ENCODE measurements around the gene MAPK8IP2. TPM values are rescaled to one million over a fixed set of nuclear protein-coding genes. Genes with fewer than 3 reads are reported as not detected.
"Not testable (repeated sequence)": the region's sequence is repeated elsewhere in the genome, so short reads cannot be mapped to it uniquely, and the experiment has no call there.

MAPK8IP2 gene
- total RNA-seq, 2 donors from 2014 or later: 0.60 to 0.62 TPM

DNA sequence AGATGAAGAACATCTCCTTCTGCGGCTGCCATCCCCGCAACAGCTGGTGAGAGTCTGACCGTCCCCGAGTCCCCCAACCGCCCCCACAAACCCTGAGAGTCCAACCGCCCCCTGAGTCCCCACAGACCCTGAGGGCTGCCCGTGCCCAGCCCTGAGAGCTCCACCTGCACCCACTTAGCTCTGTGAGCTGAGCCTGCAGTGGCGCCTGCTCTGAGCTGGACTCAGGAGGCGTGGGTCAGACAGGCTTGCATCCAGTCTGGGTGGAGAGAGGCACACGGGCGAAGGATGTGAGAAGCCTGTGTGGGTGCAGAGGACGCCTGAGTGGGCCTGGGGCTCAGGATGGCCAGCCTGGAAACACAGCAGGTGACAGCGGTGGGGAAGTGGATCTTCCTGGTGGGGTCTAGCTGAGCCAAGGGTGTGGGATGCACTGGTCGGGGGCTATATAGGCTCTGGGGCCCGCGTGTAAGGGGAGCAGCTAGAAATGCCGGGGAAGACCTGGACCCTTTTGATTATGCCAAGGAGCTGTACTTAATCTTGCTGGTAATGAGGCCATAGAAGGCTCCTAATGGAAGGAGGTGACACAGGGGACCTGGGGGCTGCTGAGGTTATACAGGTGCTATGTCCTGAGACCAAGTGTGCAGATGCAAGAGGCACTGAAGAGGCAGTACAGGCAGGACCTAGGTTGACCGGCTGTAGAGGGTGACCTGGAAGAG, 6.5 kb downstream of the MAPK8IP2 start:
- Mint-ChIP-seq H3K4me3 (no peak overlapping the region), H3K27me3 (ENCODE audit: low read depth) (peaks cover 42% of the 10 kb centered on the region), H3K27ac (no peak overlapping the region), H3K4me1 (ENCODE audit: low read depth) (peaks cover 5% of the 10 kb centered on the region), H3K9me3 (no peaks in the 10 kb centered on the region), H3K36me3 (ENCODE audit: insufficient read depth in 2 of 2) (no peaks in the 10 kb centered on the region)
- ATAC-seq (replicated peaks in 1 of 2) (no peak), DNase-seq (no peak)

DNA sequence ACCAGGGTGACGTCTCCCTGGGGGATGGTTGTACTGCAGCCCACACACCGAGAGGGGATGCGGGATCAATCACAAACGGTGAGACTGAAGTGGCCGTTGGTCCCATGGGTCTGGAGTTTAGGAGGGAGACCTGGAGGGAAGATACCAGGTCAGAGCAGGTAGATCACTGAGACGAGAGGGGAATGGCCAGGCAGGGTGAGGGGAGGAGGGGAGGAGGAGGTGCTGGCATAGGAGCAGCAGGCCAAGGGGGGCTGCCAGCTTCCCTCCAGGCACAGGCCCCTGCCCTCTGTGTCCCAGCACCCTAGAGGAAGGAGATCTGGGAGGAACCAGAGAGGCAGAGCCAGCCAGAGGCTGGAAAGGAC, 7.0 kb downstream of the MAPK8IP2 start:
- H3K4me1 Mint-ChIP-seq (ENCODE audit: low read depth): peaks cover 8% of the 10 kb centered on the region
- H3K4me3 Mint-ChIP-seq: no peak overlapping the region
- no peaks in the 10 kb centered on the region for H3K36me3 Mint-ChIP-seq (ENCODE audit: insufficient read depth in 2 of 2)
- no peaks in the 10 kb centered on the region for H3K9me3 Mint-ChIP-seq
- H3K27ac Mint-ChIP-seq: no peak overlapping the region
- ATAC-seq (replicated peaks in 1 of 2) (no peak), DNase-seq (no peak)
- H3K27me3 Mint-ChIP-seq (ENCODE audit: low read depth): peaks cover 36% of the 10 kb centered on the region

DNA sequence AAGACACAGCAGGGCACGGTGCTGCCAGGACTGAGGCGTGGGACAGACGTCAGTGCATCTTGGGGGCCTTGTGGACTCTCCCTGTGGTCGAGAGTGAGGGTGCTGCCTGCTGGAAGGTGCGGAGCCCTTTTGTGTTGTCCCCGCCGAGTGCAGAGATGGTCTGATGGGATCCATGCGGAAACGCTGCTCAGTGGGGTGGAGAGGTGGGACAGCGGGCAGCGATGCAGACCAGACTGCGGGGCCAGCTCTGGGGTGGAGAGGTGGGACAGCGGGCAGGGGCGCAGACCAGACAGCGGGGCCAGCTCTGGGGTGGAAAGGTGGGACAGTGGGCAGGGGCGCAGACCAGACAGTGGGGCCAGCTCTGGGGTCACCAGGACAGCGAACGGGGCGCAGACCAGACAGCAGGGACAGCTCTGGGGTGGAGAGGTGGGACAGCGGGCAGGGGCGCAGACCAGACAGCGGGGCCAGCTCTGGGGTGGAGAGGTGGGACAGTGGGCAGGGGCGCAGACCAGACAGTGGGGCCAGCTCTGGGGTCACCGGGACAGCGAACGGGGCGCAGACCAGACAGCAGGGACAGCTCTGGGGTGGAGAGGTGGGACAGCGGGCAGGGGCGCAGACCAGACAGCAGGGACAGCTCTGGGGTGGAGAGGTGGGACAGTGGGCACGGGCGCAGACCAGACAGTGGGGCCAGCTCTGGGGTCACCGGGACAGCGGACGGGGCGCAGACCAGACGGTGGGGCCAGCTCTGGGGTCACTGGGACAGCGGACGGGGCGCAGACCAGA, 7.7 kb downstream of the MAPK8IP2 start:
- not testable (repeated sequence) for H3K27ac Mint-ChIP-seq; H3K36me3 Mint-ChIP-seq (ENCODE audit: insufficient read depth in 2 of 2); H3K4me3 Mint-ChIP-seq; ATAC-seq (replicated peaks in 1 of 2); H3K9me3 Mint-ChIP-seq; DNase-seq; H3K4me1 Mint-ChIP-seq (ENCODE audit: low read depth)
- H3K27me3 Mint-ChIP-seq (ENCODE audit: low read depth): peaks cover 35% of the 10 kb centered on the region

DNA sequence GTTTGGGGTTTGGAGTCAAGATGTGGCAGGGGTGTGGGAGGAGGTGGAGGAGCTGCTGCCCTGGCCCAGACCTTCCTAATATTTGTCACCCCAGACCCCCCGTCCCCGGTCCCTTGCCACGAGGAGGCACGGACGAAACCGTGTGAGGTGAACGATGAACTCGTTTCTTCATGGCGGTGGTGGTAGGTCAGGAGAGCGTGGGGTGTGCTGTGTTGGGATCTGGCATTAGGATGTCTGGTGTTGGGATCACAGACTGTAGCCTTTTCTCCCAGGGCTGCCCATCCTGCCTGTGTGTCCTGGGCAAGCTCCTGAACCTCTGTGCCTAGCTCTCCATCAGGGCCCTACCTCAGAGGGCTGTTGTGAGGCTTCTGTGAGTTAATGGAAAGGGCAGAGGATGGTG, 8.4 kb downstream of the MAPK8IP2 start:
- peaks cover 34% of the 10 kb centered on the region for H3K27me3 Mint-ChIP-seq (ENCODE audit: low read depth)
- peaks cover 8% of the 10 kb centered on the region for H3K4me1 Mint-ChIP-seq (ENCODE audit: low read depth)
- no peaks in the 10 kb centered on the region for H3K36me3 Mint-ChIP-seq (ENCODE audit: insufficient read depth in 2 of 2)
- H3K4me3 Mint-ChIP-seq: no peak overlapping the region
- DNase-seq (no peak), ATAC-seq (replicated peaks in 1 of 2) (no peak)
- no peak overlapping the region for H3K27ac Mint-ChIP-seq
- H3K9me3 Mint-ChIP-seq: no peaks in the 10 kb centered on the region

DNA sequence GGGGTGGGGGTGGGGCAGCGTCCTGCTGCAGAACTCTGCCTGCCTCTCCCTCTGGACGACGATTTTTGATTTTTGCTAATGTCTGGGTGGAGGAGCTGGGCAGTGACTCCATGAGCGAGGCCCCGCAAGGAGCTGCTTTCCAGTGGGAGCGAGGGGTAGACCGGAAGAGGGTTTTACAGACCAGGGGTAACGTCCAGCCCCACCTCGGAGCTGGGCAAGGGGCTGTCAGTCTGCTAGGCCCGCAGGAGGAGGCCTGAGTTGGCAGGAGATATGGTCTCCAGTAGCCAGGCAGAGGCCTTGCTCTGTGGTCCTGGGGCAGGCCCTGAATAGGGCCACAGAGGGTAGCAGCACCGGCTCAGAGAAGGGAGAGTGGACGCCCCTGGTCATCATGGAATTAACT, 9.0 kb downstream of the MAPK8IP2 start:
- Mint-ChIP-seq H3K4me3 (no peak overlapping the region), H3K27ac (no peak overlapping the region), H3K36me3 (ENCODE audit: insufficient read depth in 2 of 2) (no peaks in the 10 kb centered on the region), H3K9me3 (no peaks in the 10 kb centered on the region), H3K27me3 (ENCODE audit: low read depth) (peaks cover 34% of the 10 kb centered on the region), H3K4me1 (ENCODE audit: low read depth) (peaks cover 8% of the 10 kb centered on the region)
- DNase-seq: no peak
- ATAC-seq (replicated peaks in 1 of 2): no peak

DNA sequence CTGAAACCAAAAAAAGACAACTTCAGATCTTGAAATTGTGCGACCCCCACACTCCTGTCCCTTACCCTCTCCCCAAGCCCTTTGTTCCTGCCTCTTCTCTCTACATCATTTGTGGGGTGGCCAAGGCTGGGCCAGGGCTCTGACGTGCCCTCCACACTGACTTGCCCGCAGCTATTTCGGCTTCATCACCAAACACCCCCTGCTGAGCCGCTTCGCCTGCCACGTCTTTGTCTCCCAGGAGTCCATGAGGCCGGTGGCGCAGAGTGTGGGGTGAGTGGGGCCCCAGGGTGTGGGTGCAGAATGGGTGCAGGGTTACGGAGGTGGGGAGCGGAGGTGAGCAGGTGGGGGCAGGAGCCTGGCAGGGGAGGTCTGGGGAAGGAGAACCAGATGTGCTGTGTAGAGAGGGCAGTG, 9.5 kb downstream of the MAPK8IP2 start:
- Mint-ChIP-seq H3K9me3 (no peaks in the 10 kb centered on the region), H3K4me1 (ENCODE audit: low read depth) (peaks cover 8% of the 10 kb centered on the region), H3K27ac (no peak overlapping the region), H3K4me3 (no peak overlapping the region), H3K27me3 (ENCODE audit: low read depth) (peaks cover 34% of the 10 kb centered on the region), H3K36me3 (ENCODE audit: insufficient read depth in 2 of 2) (no peaks in the 10 kb centered on the region)
- DNase-seq (no peak), ATAC-seq (replicated peaks in 1 of 2) (no peak)

DNA sequence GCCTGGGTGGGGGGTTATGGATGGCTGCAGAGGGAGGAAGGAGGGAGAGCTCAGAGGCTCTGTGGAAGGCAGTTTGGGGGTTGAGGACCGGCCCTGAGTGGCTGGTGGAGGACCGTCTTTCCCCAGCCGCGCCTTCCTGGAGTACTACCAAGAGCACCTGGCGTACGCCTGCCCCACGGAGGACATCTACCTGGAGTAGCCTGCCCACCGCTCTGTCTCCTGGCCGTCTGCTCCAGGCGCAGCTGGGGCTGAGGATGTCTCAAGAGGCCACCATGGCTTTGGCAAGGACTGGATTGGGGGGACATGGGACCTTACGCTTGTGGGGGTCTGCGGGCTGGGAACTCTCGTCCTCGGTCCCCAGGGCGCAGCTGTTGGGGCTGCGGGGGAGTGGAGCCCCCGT, 10.0 kb downstream of the MAPK8IP2 start:
- Mint-ChIP-seq H3K27me3 (ENCODE audit: low read depth) (peaks cover 34% of the 10 kb centered on the region), H3K9me3 (no peaks in the 10 kb centered on the region), H3K4me1 (ENCODE audit: low read depth) (peaks cover 8% of the 10 kb centered on the region), H3K27ac (no peak overlapping the region), H3K36me3 (ENCODE audit: insufficient read depth in 2 of 2) (no peaks in the 10 kb centered on the region), H3K4me3 (no peak overlapping the region)
- no peak for DNase-seq
- no peak for ATAC-seq (replicated peaks in 1 of 2)

DNA sequence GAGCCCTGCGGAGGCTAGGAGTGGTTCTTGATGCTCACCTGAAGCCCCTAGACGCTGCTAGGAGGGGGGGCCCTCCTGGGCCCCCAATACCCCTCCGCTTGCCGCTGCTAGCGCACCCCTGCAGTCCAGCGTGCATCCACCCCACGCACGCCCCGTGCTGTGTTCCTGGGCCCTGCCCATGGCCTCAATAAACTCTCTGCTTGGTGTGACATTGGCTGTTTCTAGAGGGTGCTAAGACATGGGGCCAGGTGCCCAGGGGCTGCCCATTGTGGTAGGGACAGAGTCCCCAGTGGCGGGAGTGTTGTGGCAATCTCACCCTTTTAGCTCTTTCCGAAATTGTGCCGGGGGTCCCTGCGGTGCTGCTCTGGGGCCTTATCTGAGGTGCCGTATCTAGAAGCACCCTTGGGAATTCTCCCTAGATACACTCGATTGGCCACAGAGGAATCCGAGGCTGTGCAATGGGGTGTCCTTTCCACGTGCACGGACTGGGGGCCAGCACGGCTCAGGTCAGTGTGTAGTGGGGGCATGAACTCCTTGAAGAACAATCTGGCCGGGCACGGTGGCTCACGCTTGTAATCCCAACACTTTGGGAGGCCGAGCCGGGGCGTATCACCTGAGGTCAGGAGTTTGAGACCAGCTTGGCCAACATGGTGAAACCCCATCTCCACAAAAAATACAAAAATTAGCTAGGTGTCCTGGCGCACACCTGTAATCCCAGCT, 10.9 kb downstream of the MAPK8IP2 start:
- ATAC-seq (replicated peaks in 1 of 2) (no peak), DNase-seq (no peak)
- H3K27ac Mint-ChIP-seq: no peak overlapping the region
- H3K27me3 Mint-ChIP-seq (ENCODE audit: low read depth): peaks cover 34% of the 10 kb centered on the region
- H3K4me3 Mint-ChIP-seq: no peak overlapping the region
- H3K36me3 Mint-ChIP-seq (ENCODE audit: insufficient read depth in 2 of 2): no peaks in the 10 kb centered on the region
- H3K4me1 Mint-ChIP-seq (ENCODE audit: low read depth): peaks cover 8% of the 10 kb centered on the region
- H3K9me3 Mint-ChIP-seq: no peaks in the 10 kb centered on the region

DNA sequence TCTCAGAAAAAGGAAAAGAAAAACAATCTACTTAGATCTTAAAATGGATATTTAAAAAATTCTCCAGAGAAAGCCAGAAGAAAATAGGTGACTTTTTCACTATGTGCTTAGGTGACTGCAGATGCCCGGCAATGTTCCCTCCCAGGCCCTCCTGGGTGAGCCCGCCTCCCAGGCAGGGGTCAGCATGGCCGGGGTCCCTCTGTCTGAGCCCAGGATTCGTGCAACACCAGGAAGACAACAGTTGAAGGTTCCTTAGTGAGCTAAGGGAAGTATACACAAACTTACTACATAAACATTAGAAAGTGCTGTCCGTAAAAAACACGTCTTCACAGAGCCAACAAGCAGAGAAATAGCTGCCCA, 11.6 kb downstream of the MAPK8IP2 start:
- ATAC-seq (replicated peaks in 1 of 2) (no peak), DNase-seq (no peak)
- Mint-ChIP-seq H3K27ac (no peak overlapping the region), H3K9me3 (no peaks in the 10 kb centered on the region), H3K4me3 (no peak overlapping the region), H3K36me3 (ENCODE audit: insufficient read depth in 2 of 2) (no peaks in the 10 kb centered on the region), H3K4me1 (ENCODE audit: low read depth) (peaks cover 8% of the 10 kb centered on the region), H3K27me3 (ENCODE audit: low read depth) (peaks cover 31% of the 10 kb centered on the region)

DNA sequence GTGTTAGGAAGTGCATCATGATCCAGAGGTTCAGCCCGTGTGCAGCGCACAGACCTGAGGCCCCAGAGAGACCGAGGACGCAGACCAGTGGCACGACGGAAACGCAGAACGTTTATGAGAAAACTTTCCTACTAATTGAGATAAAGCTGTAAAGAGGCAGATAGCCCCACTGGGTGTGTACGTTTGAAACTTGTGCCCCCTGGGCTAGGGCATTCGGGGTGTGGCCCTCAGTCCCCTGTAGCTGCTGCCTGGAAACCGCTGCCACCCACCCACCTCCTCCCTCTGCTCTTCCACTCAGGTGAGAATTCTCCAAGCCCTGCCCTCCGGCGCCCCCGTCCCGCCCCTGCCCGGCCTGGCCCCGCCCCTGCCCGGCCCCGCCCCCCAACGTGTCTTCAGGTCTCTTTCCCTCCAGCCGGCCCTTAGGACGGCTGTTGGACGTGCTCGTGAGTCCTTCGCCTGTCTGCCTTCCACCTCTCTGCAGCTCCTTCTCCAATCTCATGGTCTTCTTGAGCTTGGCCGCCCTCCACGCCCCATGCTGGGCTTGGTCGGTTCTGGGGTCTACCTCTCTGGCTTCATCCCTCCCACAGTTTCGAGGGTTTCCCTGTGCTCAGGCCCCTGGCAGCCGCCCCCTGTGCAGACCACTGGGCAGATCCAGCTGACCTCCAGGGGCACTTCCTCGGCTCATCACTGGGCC, 12.1 kb downstream of the MAPK8IP2 start:
- DNase-seq (no peak), ATAC-seq (replicated peaks in 1 of 2) (peak; percentile 74 to 76)
- peaks cover 26% of the 10 kb centered on the region for H3K27me3 Mint-ChIP-seq (ENCODE audit: low read depth)
- H3K36me3 Mint-ChIP-seq (ENCODE audit: insufficient read depth in 2 of 2): no peaks in the 10 kb centered on the region
- no peaks in the 10 kb centered on the region for H3K9me3 Mint-ChIP-seq
- H3K27ac Mint-ChIP-seq: no peak overlapping the region
- peak overlapping the region in 1 of 2 donors; percentile 22 for H3K4me3 Mint-ChIP-seq
- H3K4me1 Mint-ChIP-seq (ENCODE audit: low read depth): peaks cover 8% of the 10 kb centered on the region

DNA sequence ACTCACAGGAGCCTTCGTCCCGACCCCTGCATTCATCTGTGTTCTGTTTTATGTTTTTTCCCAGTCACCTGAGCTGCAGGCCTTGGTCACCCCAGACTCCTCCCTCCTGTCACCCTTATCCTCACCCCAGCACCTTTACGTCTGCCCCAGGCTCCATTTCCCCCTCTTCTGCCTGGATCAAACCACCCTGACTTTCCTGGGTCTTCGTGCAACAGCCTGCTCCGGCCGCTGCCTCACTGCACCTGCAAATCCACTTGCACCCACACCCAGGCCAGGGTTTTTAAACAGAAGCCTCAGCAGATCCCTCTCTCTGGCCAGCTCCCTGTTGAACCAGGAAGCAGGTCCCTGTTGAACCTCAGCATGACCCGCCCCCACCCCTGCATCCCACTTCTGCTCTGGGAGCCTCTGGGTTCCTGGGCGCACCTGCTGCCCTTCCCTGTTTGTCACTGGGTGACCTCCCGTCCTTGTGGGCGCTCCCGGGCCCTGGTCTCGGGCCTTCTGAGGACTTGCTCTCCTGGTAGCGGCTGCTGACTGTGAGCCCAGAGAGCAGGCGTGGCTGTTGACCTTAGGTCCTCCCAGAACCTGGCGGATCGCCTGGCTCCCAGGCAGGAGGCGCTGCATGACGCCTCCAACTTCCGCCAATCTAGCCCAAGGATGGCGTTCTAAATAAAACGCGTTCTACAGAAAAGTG, 12.8 kb downstream of the MAPK8IP2 start:
- Mint-ChIP-seq H3K36me3 (ENCODE audit: insufficient read depth in 2 of 2) (no peaks in the 10 kb centered on the region), H3K9me3 (no peaks in the 10 kb centered on the region), H3K27me3 (ENCODE audit: low read depth) (peaks cover 22% of the 10 kb centered on the region), H3K27ac (no peak overlapping the region), H3K4me1 (ENCODE audit: low read depth) (peaks cover 12% of the 10 kb centered on the region), H3K4me3 (no peak overlapping the region)
- no peak for ATAC-seq (replicated peaks in 1 of 2)
- no peak for DNase-seq

DNA sequence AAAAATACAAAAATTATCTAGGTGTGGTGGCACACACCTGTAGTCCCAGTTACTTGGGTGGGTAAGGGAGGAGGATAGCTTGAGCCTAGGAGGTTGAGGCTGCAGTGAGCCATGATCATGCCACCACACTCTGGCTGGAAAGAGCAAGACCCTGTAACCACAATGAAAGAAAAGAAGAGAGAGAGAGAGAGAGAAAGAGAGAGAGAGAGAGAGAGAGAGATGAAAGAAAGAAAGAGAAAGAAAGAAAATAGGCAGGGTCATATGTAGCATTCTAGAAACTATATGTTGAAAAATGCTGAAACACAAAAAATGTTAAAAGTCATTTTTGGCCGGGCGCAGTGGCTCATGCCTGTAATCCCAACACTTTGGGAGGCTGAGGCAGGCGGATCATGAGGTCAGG, 13.7 kb downstream of the MAPK8IP2 start:
- H3K36me3 Mint-ChIP-seq (ENCODE audit: insufficient read depth in 2 of 2); ATAC-seq (replicated peaks in 1 of 2); H3K4me3 Mint-ChIP-seq; DNase-seq; H3K27ac Mint-ChIP-seq; H3K9me3 Mint-ChIP-seq: not testable (repeated sequence)
- Mint-ChIP-seq H3K4me1 (ENCODE audit: low read depth) (peaks cover 17% of the 10 kb centered on the region), H3K27me3 (ENCODE audit: low read depth) (peaks cover 21% of the 10 kb centered on the region)
